ENCODE measurements around the gene MYO18B.

Gene MYO18B

GRCh38 chr22:25749420-25750169, 7.6 kb downstream of the MYO18B start:
- Histone ChIP-seq H3K23ac (ENCODE audit: low read depth, low read length, poor library complexity) (no peak overlapping the region), H3K9me3 (replicated peaks in 1 of 2; ENCODE audit: control insufficient read depth in 2 of 2, insufficient read depth in 1 of 2, low read depth in 1 of 2, low read length in 2 of 2) (no peaks in the 10 kb centered on the region), H2AFZ (ENCODE audit: low read length) (no peak overlapping the region), H3K79me1 (ENCODE audit: low read depth, low read length) (no peaks in the 10 kb centered on the region), H3K4me1 (ENCODE audit: control insufficient read depth in 2 of 2, insufficient read depth in 1 of 2, low read depth in 1 of 2, low read length in 2 of 2) (no peaks in the 10 kb centered on the region), H2BK15ac (ENCODE audit: low read length) (no peak overlapping the region), H3K27ac (replicated peaks; ENCODE audit: low read length) (no peak overlapping the region), H2BK12ac (ENCODE audit: low read length) (no peak overlapping the region), H3K14ac (ENCODE audit: low read length) (no peak overlapping the region), H3K9ac (ENCODE audit: low read depth, low read length, poor library complexity) (no peak overlapping the region), H2AK5ac (ENCODE audit: low read depth, low read length) (no peak overlapping the region), H3K4ac (ENCODE audit: low read length) (no peak overlapping the region), H3K18ac (ENCODE audit: low read length) (peak overlapping the region; percentile 32), H4K91ac (ENCODE audit: low read depth, low read length, poor library complexity) (no peak overlapping the region), H3K27me3 (ENCODE audit: control insufficient read depth in 3 of 3, insufficient read depth in 3 of 3, low read depth in 1 of 3, low read length in 3 of 3) (peaks cover 0 to 10% (median 0%) of the 10 kb centered on the region in 3 experiments), H3K4me2 (ENCODE audit: insufficient read depth, low read length, poor library complexity, severe bottlenecking) (no peak overlapping the region), H2BK120ac (ENCODE audit: low read depth, low read length) (no peak overlapping the region), H2BK5ac (ENCODE audit: low read length) (no peak overlapping the region), H3K36me3 (replicated peaks in 1 of 2; ENCODE audit: control insufficient read depth in 2 of 2, insufficient read depth in 2 of 2, low read length in 2 of 2) (no peaks in the 10 kb centered on the region), H3K4me3 (ENCODE audit: low read length in 2 of 2) (no peak overlapping the region), H4K8ac (ENCODE audit: low read depth, low read length) (no peak overlapping the region)
- no peak for DNase-seq (ENCODE audit: low spot score)
- WGBS, 2 donors (ENCODE audit: extremely low coverage in 2 of 2, insufficient read length in 2 of 2, insufficient replicate concordance in 1 of 2) = no CpG with 5 or more reads among the region's 10 CpGs

- no peaks in the 10 kb centered on the region for H3K36me3 ChIP-seq (replicated peaks in 1 of 2; ENCODE audit: control insufficient read depth in 2 of 2, insufficient read depth in 2 of 2, low read length in 2 of 2)
- H2BK5ac ChIP-seq (ENCODE audit: low read length) = no peak overlapping the region
- H2BK15ac ChIP-seq (ENCODE audit: low read length) = peak overlapping the region; percentile 3
- H3K23ac ChIP-seq (ENCODE audit: low read depth, low read length, poor library complexity) = peak overlapping the region; percentile 25
- DNase-seq (ENCODE audit: low spot score) = no peak
- no peak overlapping the region for H3K4ac ChIP-seq (ENCODE audit: low read length)
- WGBS, 2 donors (ENCODE audit: extremely low coverage in 2 of 2, insufficient read length in 2 of 2, insufficient replicate concordance in 1 of 2) = no CpG with 5 or more reads among the region's 6 CpGs
- no peak overlapping the region for H3K9ac ChIP-seq (ENCODE audit: low read depth, low read length, poor library complexity)
- H2AK5ac ChIP-seq (ENCODE audit: low read depth, low read length) = no peak overlapping the region
- H3K4me1 ChIP-seq (ENCODE audit: control insufficient read depth in 2 of 2, insufficient read depth in 1 of 2, low read depth in 1 of 2, low read length in 2 of 2) = no peaks in the 10 kb centered on the region
- H3K4me3 ChIP-seq (ENCODE audit: low read length in 2 of 2) = no peak overlapping the region
- no peaks in the 10 kb centered on the region for H3K79me1 ChIP-seq (ENCODE audit: low read depth, low read length)
- H3K27me3 ChIP-seq (ENCODE audit: control insufficient read depth in 3 of 3, insufficient read depth in 3 of 3, low read depth in 1 of 3, low read length in 3 of 3) = peaks cover 0 to 10% (median 0%) of the 10 kb centered on the region in 3 experiments
- no peak overlapping the region for H2AFZ ChIP-seq (ENCODE audit: low read length)
- H3K14ac ChIP-seq (ENCODE audit: low read length) = peak overlapping the region; percentile 86
- H2BK12ac ChIP-seq (ENCODE audit: low read length) = no peak overlapping the region
- no peak overlapping the region for H3K4me2 ChIP-seq (ENCODE audit: insufficient read depth, low read length, poor library complexity, severe bottlenecking)
- H3K18ac ChIP-seq (ENCODE audit: low read length) = peak overlapping the region; percentile 7
- H4K91ac ChIP-seq (ENCODE audit: low read depth, low read length, poor library complexity) = no peak overlapping the region
- H2BK120ac ChIP-seq (ENCODE audit: low read depth, low read length) = no peak overlapping the region
- no peaks in the 10 kb centered on the region for H3K9me3 ChIP-seq (replicated peaks in 1 of 2; ENCODE audit: control insufficient read depth in 2 of 2, insufficient read depth in 1 of 2, low read depth in 1 of 2, low read length in 2 of 2)
- no peak overlapping the region for H4K8ac ChIP-seq (ENCODE audit: low read depth, low read length)
- H3K27ac ChIP-seq (replicated peaks; ENCODE audit: low read length) = no peak overlapping the region
Observed at GRCh38 chr22:25750569-25751173, 8.7 kb downstream of the MYO18B start.

- no peak overlapping the region for H3K14ac ChIP-seq (ENCODE audit: low read length)
- H3K9ac ChIP-seq (ENCODE audit: low read depth, low read length, poor library complexity) = peak overlapping the region; percentile 45
- H3K23ac ChIP-seq (ENCODE audit: low read depth, low read length, poor library complexity) = no peak overlapping the region
- H3K79me1 ChIP-seq (ENCODE audit: low read depth, low read length) = no peaks in the 10 kb centered on the region
- no peak for DNase-seq (ENCODE audit: low spot score)
- no peak overlapping the region for H2BK15ac ChIP-seq (ENCODE audit: low read length)
- no peaks in the 10 kb centered on the region for H3K4me1 ChIP-seq (ENCODE audit: control insufficient read depth in 2 of 2, insufficient read depth in 1 of 2, low read depth in 1 of 2, low read length in 2 of 2)
- no peak overlapping the region for H2BK5ac ChIP-seq (ENCODE audit: low read length)
- H3K9me3 ChIP-seq (replicated peaks in 1 of 2; ENCODE audit: control insufficient read depth in 2 of 2, insufficient read depth in 1 of 2, low read depth in 1 of 2, low read length in 2 of 2) = no peaks in the 10 kb centered on the region
- H3K36me3 ChIP-seq (replicated peaks in 1 of 2; ENCODE audit: control insufficient read depth in 2 of 2, insufficient read depth in 2 of 2, low read length in 2 of 2) = no peaks in the 10 kb centered on the region
- H3K4me3 ChIP-seq (ENCODE audit: low read length in 2 of 2) = peak overlapping the region in 1 of 2 donors; percentile 18
- no peak overlapping the region for H3K4ac ChIP-seq (ENCODE audit: low read length)
- H4K91ac ChIP-seq (ENCODE audit: low read depth, low read length, poor library complexity) = no peak overlapping the region
- H2AFZ ChIP-seq (ENCODE audit: low read length) = no peak overlapping the region
- WGBS, 2 donors (ENCODE audit: extremely low coverage in 2 of 2, insufficient read length in 2 of 2, insufficient replicate concordance in 1 of 2) = no CpG with 5 or more reads among the region's 4 CpGs
- no peak overlapping the region for H3K18ac ChIP-seq (ENCODE audit: low read length)
- no peak overlapping the region for H2AK5ac ChIP-seq (ENCODE audit: low read depth, low read length)
- no peak overlapping the region for H2BK12ac ChIP-seq (ENCODE audit: low read length)
- no peak overlapping the region for H2BK120ac ChIP-seq (ENCODE audit: low read depth, low read length)
- peaks cover 0 to 10% (median 0%) of the 10 kb centered on the region in 3 experiments for H3K27me3 ChIP-seq (ENCODE audit: control insufficient read depth in 3 of 3, insufficient read depth in 3 of 3, low read depth in 1 of 3, low read length in 3 of 3)
- no peak overlapping the region for H4K8ac ChIP-seq (ENCODE audit: low read depth, low read length)
- H3K4me2 ChIP-seq (ENCODE audit: insufficient read depth, low read length, poor library complexity, severe bottlenecking) = no peak overlapping the region
- H3K27ac ChIP-seq (replicated peaks; ENCODE audit: low read length) = no peak overlapping the region
Observed at GRCh38 chr22:25751174-25751581, 9.2 kb downstream of the MYO18B start.

DNA sequence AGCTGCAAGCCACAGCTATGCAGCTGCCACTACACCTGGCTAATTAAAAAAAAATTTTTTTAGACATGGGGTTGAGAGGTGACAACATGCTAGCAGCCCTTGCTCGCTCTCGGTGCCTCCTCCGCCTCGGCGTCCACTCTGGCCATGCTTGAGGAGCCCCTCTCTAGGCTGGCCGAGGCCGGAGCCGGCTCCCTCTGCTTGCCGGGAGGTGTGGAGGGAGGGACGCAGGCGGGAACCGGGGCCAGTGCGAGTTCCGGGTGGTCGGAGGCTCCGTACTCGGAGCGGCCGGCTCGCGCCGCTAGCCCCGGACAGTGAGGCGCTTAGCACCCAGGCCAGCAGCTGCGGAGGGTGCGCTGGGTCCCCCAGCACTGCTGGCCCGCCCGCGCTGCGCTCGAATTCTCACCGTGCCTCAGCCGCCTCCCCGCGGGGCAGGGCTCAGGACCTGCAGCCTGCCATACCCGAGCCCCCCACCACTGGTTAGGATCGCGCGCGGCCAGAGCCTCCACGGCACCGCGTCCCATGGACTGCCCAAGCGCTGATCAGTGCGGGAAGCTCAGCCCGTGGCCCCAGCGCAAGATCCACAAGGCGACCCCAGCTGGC, 10.7 kb downstream of the MYO18B start:
- no peaks in the 10 kb centered on the region for H3K36me3 ChIP-seq (replicated peaks in 1 of 2; ENCODE audit: control insufficient read depth in 2 of 2, insufficient read depth in 2 of 2, low read length in 2 of 2)
- H3K9ac ChIP-seq (ENCODE audit: low read depth, low read length, poor library complexity) = no peak overlapping the region
- no peak overlapping the region for H3K23ac ChIP-seq (ENCODE audit: low read depth, low read length, poor library complexity)
- H3K9me3 ChIP-seq (replicated peaks in 1 of 2; ENCODE audit: control insufficient read depth in 2 of 2, insufficient read depth in 1 of 2, low read depth in 1 of 2, low read length in 2 of 2) = no peaks in the 10 kb centered on the region
- no peak overlapping the region for H2BK15ac ChIP-seq (ENCODE audit: low read length)
- H3K18ac ChIP-seq (ENCODE audit: low read length) = no peak overlapping the region
- WGBS, 2 donors (ENCODE audit: extremely low coverage in 2 of 2, insufficient read length in 2 of 2, insufficient replicate concordance in 1 of 2) = no CpG with 5 or more reads among the region's 48 CpGs
- peaks cover 0 to 10% (median 0%) of the 10 kb centered on the region in 3 experiments for H3K27me3 ChIP-seq (ENCODE audit: control insufficient read depth in 3 of 3, insufficient read depth in 3 of 3, low read depth in 1 of 3, low read length in 3 of 3)
- H3K14ac ChIP-seq (ENCODE audit: low read length) = no peak overlapping the region
- no peak overlapping the region for H2BK5ac ChIP-seq (ENCODE audit: low read length)
- H3K4ac ChIP-seq (ENCODE audit: low read length) = no peak overlapping the region
- H2BK120ac ChIP-seq (ENCODE audit: low read depth, low read length) = no peak overlapping the region
- H3K4me2 ChIP-seq (ENCODE audit: insufficient read depth, low read length, poor library complexity, severe bottlenecking) = no peak overlapping the region
- no peak overlapping the region for H2BK12ac ChIP-seq (ENCODE audit: low read length)
- DNase-seq (ENCODE audit: low spot score) = no peak
- H3K4me3 ChIP-seq (ENCODE audit: low read length in 2 of 2) = no peak overlapping the region
- H2AFZ ChIP-seq (ENCODE audit: low read length) = no peak overlapping the region
- no peak overlapping the region for H4K8ac ChIP-seq (ENCODE audit: low read depth, low read length)
- H3K27ac ChIP-seq (replicated peaks; ENCODE audit: low read length) = no peak overlapping the region
- H2AK5ac ChIP-seq (ENCODE audit: low read depth, low read length) = no peak overlapping the region
- no peak overlapping the region for H4K91ac ChIP-seq (ENCODE audit: low read depth, low read length, poor library complexity)
- H3K4me1 ChIP-seq (ENCODE audit: control insufficient read depth in 2 of 2, insufficient read depth in 1 of 2, low read depth in 1 of 2, low read length in 2 of 2) = no peaks in the 10 kb centered on the region
- H3K79me1 ChIP-seq (ENCODE audit: low read depth, low read length) = no peaks in the 10 kb centered on the region

Data from neuronal stem cell (in vitro differentiated cells).